ENCODE measurements around the gene TYSND1. TPM values are rescaled to one million over a fixed set of nuclear protein-coding genes. Genes with fewer than 3 reads are reported as not detected.
A peak's percentile ranks its signal among the peaks of the same experiment; 100 is the strongest.

Gene TYSND1
- total RNA-seq, 1 donor from 2014 or later: 11.9 TPM

DNA sequence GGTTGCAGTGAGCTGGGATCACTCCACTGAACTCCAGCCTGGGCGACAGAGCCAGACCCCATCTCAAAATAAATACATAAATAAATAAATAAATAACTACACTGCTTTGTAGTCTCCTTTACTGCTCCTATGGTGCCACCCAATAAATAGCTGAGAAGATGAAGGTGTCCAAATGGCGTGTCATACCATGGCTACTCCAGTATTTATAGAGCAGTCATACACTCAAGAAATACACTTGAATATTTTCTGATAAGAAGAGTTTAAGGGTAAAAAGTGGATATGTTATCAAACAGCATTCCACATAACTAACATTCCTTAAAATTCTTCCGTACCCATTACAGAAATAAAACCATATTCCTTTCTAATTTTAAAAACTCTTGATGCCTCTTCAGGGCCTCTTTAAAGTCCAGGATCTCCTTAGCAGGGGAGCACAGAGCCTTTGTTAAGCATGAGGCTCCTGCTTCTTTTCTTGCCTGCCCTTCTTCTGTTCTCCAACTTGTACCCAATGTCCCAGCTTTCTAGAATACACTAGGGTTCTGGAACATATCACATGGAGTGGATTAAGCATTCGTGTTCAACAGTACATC is 31.7 kb upstream of the TYSND1 start:
- TF ChIP-seq, protein P1, sequence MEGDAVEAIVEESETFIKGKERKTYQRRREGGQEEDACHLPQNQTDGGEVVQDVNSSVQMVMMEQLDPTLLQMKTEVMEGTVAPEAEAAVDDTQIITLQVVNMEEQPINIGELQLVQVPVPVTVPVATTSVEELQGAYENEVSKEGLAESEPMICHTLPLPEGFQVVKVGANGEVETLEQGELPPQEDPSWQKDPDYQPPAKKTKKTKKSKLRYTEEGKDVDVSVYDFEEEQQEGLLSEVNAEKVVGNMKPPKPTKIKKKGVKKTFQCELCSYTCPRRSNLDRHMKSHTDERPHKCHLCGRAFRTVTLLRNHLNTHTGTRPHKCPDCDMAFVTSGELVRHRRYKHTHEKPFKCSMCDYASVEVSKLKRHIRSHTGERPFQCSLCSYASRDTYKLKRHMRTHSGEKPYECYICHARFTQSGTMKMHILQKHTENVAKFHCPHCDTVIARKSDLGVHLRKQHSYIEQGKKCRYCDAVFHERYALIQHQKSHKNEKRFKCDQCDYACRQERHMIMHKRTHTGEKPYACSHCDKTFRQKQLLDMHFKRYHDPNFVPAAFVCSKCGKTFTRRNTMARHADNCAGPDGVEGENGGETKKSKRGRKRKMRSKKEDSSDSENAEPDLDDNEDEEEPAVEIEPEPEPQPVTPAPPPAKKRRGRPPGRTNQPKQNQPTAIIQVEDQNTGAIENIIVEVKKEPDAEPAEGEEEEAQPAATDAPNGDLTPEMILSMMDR (IDR thresholded peaks at IDR 0.05; ENCODE audit: insufficient read depth, low read length, poor library complexity, severe bottlenecking): no peak
- no peak for DNase-seq (ENCODE audit: low read depth)
- no peak overlapping the region for H3K4me3 ChIP-seq (ENCODE audit: low read depth, low read length)
- no peaks in the 10 kb centered on the region for H3K36me3 ChIP-seq (ENCODE audit: control insufficient read depth, insufficient read depth, low read length)
- no peaks in the 10 kb centered on the region for H3K27me3 ChIP-seq (ENCODE audit: control insufficient read depth, insufficient read depth, low read length)

DNA sequence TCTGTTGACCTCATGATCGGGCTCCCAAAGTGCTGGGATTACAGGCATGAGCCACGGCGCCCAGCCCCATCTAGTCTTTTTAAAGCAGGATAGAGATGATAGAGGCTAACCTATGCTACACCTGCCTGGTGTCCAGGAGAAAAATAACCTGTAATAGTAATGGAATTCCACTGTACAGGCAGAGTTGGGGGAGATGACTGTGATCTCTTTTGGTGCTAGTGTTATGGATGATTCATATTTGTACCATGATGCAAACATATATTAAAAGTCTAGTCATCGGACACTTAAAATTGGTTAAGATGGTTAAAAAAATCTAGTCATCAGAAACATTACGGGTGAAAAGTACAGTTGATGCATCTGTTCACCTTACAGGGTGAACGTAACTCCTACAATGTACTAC is 29.9 kb upstream of the TYSND1 start:
- Histone ChIP-seq H3K36me3 (ENCODE audit: control insufficient read depth, insufficient read depth, low read length) (no peaks in the 10 kb centered on the region), H3K27me3 (ENCODE audit: control insufficient read depth, insufficient read depth, low read length) (no peaks in the 10 kb centered on the region), H3K4me3 (ENCODE audit: low read depth, low read length) (no peak overlapping the region)
- DNase-seq (ENCODE audit: low read depth): no peak
- TF ChIP-seq, protein P1 (IDR thresholded peaks at IDR 0.05; ENCODE audit: insufficient read depth, low read length, poor library complexity, severe bottlenecking): no peak

DNA sequence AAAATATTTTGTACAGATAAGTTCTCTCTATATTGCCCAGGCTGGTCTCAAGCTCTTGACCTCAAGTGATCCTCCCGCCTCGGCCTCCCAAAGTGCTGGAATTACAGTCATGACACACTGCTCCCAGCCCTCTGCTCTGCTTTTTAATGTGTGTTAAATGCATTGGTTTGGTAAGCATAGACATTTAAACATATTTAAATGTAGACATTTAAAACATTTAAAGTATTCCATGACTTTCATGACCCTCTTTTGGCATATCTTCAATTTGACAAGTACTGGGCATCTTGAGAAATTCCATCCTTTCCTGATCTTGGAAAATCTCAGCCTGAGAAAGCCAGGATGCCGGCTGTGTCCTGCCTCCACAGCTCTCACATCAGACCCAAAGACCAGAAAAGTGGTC is 29.0 kb upstream of the TYSND1 start:
- DNase-seq (ENCODE audit: low read depth): no peak
- H3K36me3 ChIP-seq (ENCODE audit: control insufficient read depth, insufficient read depth, low read length): no peaks in the 10 kb centered on the region
- no peak overlapping the region for H3K4me3 ChIP-seq (ENCODE audit: low read depth, low read length)
- TF ChIP-seq, protein P1 (IDR thresholded peaks at IDR 0.05; ENCODE audit: insufficient read depth, low read length, poor library complexity, severe bottlenecking): no peak
- no peaks in the 10 kb centered on the region for H3K27me3 ChIP-seq (ENCODE audit: control insufficient read depth, insufficient read depth, low read length)

DNA sequence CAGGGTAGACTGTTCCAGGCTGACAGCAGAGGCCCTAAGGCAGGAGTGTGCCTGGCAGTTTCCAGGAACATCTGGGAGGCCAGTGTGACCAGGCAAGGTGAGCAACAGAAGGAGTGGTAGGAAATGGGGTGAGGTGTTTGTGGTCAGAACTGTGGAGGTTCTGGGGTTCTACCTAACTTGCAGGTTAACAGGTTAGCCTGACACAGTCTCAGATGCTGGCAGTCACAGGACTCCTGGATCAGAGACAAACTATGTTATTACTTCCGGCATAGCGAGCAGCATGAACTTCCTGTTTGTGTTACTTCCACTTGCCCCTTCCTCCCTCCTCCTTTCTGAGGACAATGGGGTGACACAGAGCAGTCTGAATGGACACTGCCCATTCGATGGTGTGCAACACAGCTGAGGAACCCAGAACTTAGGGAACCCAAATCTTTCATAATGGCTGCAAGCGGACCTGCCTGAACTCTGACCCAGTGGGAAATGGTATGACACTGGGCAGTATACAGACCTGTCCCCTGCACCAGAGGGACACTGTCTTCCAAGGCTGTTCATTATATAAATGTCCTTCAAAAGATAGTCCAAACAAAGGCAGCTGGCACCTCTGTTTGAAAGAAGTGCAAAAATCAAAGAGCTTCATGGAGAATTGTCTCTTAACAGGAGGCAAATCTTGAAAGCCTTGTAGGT is 27.7 kb upstream of the TYSND1 start:
- no peak overlapping the region for H3K4me3 ChIP-seq (ENCODE audit: low read depth, low read length)
- TF ChIP-seq, protein P1 (IDR thresholded peaks at IDR 0.05; ENCODE audit: insufficient read depth, low read length, poor library complexity, severe bottlenecking): no peak
- DNase-seq (ENCODE audit: low read depth): no peak
- no peaks in the 10 kb centered on the region for H3K27me3 ChIP-seq (ENCODE audit: control insufficient read depth, insufficient read depth, low read length)
- no peaks in the 10 kb centered on the region for H3K36me3 ChIP-seq (ENCODE audit: control insufficient read depth, insufficient read depth, low read length)

DNA sequence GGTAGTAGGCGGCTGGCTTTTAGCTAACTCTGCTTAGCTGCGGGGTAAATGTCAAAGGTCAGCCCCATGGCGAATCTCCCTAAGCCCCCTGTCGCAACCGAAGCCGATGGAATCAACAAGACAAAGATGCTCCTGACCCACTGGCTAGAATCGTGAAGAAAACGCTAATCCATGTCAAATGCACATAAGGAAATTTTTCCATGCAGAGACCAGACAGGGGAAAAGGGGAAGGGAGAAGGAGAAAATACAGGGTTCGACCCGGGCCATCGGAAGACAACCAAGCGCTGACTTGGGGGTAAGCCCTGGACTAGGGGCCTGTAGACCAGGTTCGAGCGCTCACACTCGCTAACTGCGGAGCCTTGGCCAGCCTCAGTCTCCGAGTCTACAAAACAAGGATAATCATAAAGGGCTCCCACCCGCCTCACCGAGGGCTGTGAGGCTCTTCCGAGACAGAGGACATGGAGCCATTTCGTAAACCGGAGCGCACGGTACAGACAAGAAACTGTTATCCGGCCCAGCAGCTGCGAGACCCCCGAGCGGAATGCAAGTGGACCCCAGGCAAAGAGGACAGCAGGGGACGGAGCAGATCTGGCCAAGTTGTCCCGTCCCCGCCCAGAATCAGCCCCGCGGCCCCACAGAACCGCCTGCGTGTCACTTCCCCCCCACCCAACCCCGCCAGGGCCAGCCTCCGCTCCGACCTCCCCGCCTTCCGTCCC is 23.3 kb upstream of the TYSND1 start:
- DNase-seq (ENCODE audit: low read depth): no peak
- no peaks in the 10 kb centered on the region for H3K27me3 ChIP-seq (ENCODE audit: control insufficient read depth, insufficient read depth, low read length)
- TF ChIP-seq, protein P1 (IDR thresholded peaks at IDR 0.05; ENCODE audit: insufficient read depth, low read length, poor library complexity, severe bottlenecking): no peak
- H3K36me3 ChIP-seq (ENCODE audit: control insufficient read depth, insufficient read depth, low read length): no peaks in the 10 kb centered on the region
- H3K4me3 ChIP-seq (ENCODE audit: low read depth, low read length): peak overlapping the region; percentile 71

Measured in kidney epithelial cell (primary cell).